ENCODE measurements around the gene TTF2. TPM values are rescaled to one million over a fixed set of nuclear protein-coding genes. Genes with fewer than 3 reads are reported as not detected.
"Not testable (repeated sequence)": the region's sequence is repeated elsewhere in the genome, so short reads cannot be mapped to it uniquely, and the experiment has no call there.

Gene TTF2
- total RNA-seq, 2 experiments from 2014 or later, result 35.4 to 36.6 TPM

DNA sequence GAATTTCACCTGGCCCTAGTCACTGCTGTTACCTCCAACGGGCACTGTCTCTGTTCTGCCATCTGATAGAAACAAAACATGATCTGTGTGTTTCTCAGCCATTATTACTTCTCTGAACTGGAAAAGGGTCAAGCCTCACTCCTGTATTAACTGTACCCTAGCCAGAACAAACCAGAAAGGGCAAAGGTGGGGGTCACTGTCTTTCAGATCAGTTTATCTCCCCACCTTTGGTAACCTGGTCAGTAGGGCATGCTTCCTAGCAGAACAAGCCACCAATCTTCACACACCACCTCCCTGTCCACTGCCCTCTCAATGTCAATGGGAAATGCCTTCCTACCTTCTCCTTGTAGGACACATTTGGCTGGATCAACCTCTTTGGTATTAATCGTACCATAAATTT lies 57.6 kb downstream of the TTF2 start:
- DNase-seq (no peak), ATAC-seq (ENCODE audit: poor library complexity) (no peak)
- Mint-ChIP-seq H3K36me3 (ENCODE audit: low read depth) (no peaks in the 10 kb centered on the region), H3K27ac (no peak overlapping the region), H3K27me3 (peaks cover 4% of the 10 kb centered on the region), H3K4me1 (ENCODE audit: low read depth) (peaks cover 19% of the 10 kb centered on the region), H3K4me3 (no peak overlapping the region), H3K9me3 (no peaks in the 10 kb centered on the region)
- TF ChIP-seq CTCF (IDR thresholded peaks at IDR 0.05), result no peak
- ChIA-PET CTCF (no interaction called here), POLR2A (no interaction called here)
- Histone ChIP-seq H3K27ac (ENCODE audit: low read depth in 1 of 2, low read length in 2 of 2) (no peak overlapping the region), H3K4me3 (ENCODE audit: low read length) (no peak overlapping the region), H3K4me1 (ENCODE audit: insufficient read depth, low read length) (peaks cover 17% of the 10 kb centered on the region), H3K27me3 (ENCODE audit: control insufficient read depth in 1 of 2, insufficient read depth in 2 of 2, low read length in 2 of 2) (no peaks in the 10 kb centered on the region), H3K9me3 (ENCODE audit: control insufficient read depth in 1 of 2, insufficient read depth in 1 of 2, low read length in 2 of 2) (no peaks in the 10 kb centered on the region), H3K36me3 (ENCODE audit: insufficient read depth, low read length) (no peaks in the 10 kb centered on the region)
- intact Hi-C loops (cut with DNase I, micrococcal nuclease), result no loop called here

GRCh38 chr1:117118137-117118536 lies 58.0 kb downstream of the TTF2 start:
- TF ChIP-seq CTCF (IDR thresholded peaks at IDR 0.05), result no peak
- intact Hi-C loops (cut with DNase I, micrococcal nuclease), result no loop called here
- H3K9me3 Mint-ChIP-seq, result no peaks in the 10 kb centered on the region
- peaks cover 19% of the 10 kb centered on the region for H3K4me1 Mint-ChIP-seq (ENCODE audit: low read depth)
- peaks cover 4% of the 10 kb centered on the region for H3K27me3 Mint-ChIP-seq
- H3K4me1 ChIP-seq (ENCODE audit: insufficient read depth, low read length), result peaks cover 17% of the 10 kb centered on the region
- no peaks in the 10 kb centered on the region for H3K36me3 Mint-ChIP-seq (ENCODE audit: low read depth)
- H3K4me3 Mint-ChIP-seq, result no peak overlapping the region
- H3K27ac ChIP-seq (ENCODE audit: low read depth in 1 of 2, low read length in 2 of 2), result no peak overlapping the region
- ATAC-seq (ENCODE audit: poor library complexity), result no peak
- H3K9me3 ChIP-seq (ENCODE audit: control insufficient read depth in 1 of 2, insufficient read depth in 1 of 2, low read length in 2 of 2), result no peaks in the 10 kb centered on the region
- POLR2A ChIA-PET, result no interaction called here
- no peak for DNase-seq
- no peak overlapping the region for H3K27ac Mint-ChIP-seq
- H3K27me3 ChIP-seq (ENCODE audit: control insufficient read depth in 1 of 2, insufficient read depth in 2 of 2, low read length in 2 of 2), result no peaks in the 10 kb centered on the region
- no peak overlapping the region for H3K4me3 ChIP-seq (ENCODE audit: low read length)
- H3K36me3 ChIP-seq (ENCODE audit: insufficient read depth, low read length), result no peaks in the 10 kb centered on the region
- CTCF ChIA-PET, result no interaction called here

GRCh38 chr1:117119144-117119543 lies 59.0 kb downstream of the TTF2 start:
- DNase-seq; H3K4me3 Mint-ChIP-seq; H3K36me3 Mint-ChIP-seq (ENCODE audit: low read depth); CTCF ChIA-PET; H3K27me3 Mint-ChIP-seq; H3K27me3 ChIP-seq (ENCODE audit: control insufficient read depth in 1 of 2, insufficient read depth in 2 of 2, low read length in 2 of 2); H3K9me3 ChIP-seq (ENCODE audit: control insufficient read depth in 1 of 2, insufficient read depth in 1 of 2, low read length in 2 of 2); POLR2A ChIA-PET; H3K27ac ChIP-seq (ENCODE audit: low read depth in 1 of 2, low read length in 2 of 2); H3K36me3 ChIP-seq (ENCODE audit: insufficient read depth, low read length); ATAC-seq (ENCODE audit: poor library complexity); H3K4me3 ChIP-seq (ENCODE audit: low read length); H3K9me3 Mint-ChIP-seq; intact Hi-C loops (cut with DNase I, micrococcal nuclease); H3K27ac Mint-ChIP-seq: not testable (repeated sequence)
- peaks cover 19% of the 10 kb centered on the region for H3K4me1 Mint-ChIP-seq (ENCODE audit: low read depth)
- H3K4me1 ChIP-seq (ENCODE audit: insufficient read depth, low read length), result peaks cover 17% of the 10 kb centered on the region

Measured in CD4-positive, alpha-beta T cell (primary cell).